HUES48 (cell line): ENCODE measurements around the gene MED25.

ENCODE experiments used
- H3K27ac ChIP-seq: one replicate; pipeline ENCODE4 v1.7.0; 2013; ENCODE audit warnings: low read depth, low read length, inconsistent platforms
- H3K27me3 ChIP-seq: 2 replicates; pipeline ENCODE4 v1.6.1; 2013; ENCODE audit warnings: mild to moderate bottlenecking, low read length; ENCODE audit not compliant: control insufficient read depth, insufficient read depth
- H3K36me3 ChIP-seq: 2 replicates; pipeline ENCODE4 v1.6.1; 2013; ENCODE audit warnings: low read length; ENCODE audit not compliant: control insufficient read depth, insufficient read depth
- H3K4me1 ChIP-seq: 2 replicates; pipeline ENCODE4 v1.6.1; 2013; ENCODE audit warnings: mild to moderate bottlenecking, low read length; ENCODE audit not compliant: control insufficient read depth, insufficient read depth
- H3K4me3 ChIP-seq: 2 replicates; pipeline ENCODE4 v1.5.1; 2013; ENCODE audit warnings: mild to moderate bottlenecking, low read depth, low read length
- H3K9ac ChIP-seq: 2 replicates; pipeline ENCODE4 v1.6.1; 2013; ENCODE audit warnings: mild to moderate bottlenecking, low read depth, low read length, moderate library complexity
- H3K9me3 ChIP-seq: 2 replicates; pipeline ENCODE4 v1.6.1; 2013; ENCODE audit warnings: low read length; ENCODE audit not compliant: control insufficient read depth, insufficient read depth

Gene MED25

DNA sequence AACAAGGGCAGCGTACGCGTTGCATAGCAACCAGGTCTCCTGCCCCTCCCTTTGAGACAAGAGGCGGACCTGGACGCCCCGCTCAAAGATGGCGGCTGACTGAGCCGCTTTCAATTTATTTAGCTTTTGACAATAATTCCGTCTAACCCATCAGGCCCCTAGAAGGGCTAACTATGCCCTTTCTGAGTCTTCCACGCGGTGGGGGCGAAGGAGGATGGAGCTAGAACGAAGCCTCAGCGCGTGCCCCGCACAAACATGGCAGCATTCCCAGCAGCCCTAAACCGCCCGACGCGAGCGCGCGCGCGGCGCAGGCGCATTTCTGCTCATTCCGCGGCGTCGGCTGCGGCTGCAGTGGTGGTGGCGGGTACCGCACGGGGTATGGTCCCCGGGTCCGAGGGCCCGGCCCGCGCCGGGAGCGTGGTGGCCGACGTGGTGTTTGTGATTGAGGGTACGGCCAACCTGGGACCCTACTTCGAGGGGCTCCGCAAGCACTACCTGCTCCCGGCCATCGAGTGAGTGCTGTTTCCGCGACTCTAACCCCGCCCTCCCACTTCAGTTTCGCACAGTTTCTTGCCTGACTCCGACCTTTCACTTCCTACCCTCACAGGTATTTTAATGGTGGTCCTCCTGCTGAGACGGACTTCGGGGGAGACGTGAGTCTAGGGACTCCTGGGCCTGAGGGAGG, at the start of gene MED25:
MED25 (plus strand) TSS at position 326 of the 685 bp plus-strand sequence; CDS start at position 379, 53 bp downstream.
- Histone ChIP-seq H3K9ac (peak within 1 kb of the TSS; percentile 89), H3K27me3 (no peaks in the 10 kb centered on the region), H3K27ac (peak within 1 kb of the TSS; percentile 76), H3K4me1 (peaks cover 8% of the 10 kb centered on the region; the same call in 1 of the 2 replicates), H3K9me3 (no peaks in the 10 kb centered on the region), H3K36me3 (peaks cover 14% of the 10 kb centered on the region), H3K4me3 (peak within 1 kb of the TSS; percentile 71)

DNA sequence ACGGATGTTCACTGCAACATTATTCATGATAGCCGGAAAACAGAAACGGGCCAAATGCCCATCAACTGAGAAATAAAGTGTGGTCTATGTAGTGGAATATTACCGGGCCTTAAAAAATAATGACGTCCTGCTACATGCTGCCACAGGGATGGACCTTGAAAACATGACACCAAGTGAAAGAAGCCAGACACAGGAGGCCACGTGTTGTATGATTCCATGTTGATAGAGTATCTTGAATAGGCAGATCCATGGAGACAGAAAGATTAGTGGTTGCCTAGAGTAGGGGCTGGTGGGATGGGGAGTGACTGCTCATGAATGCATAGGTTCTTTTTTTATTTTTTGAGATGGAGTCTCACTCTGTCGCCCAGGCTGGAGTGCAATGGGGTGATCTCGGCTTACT, 47.6 kb upstream of the MED25 start:
- H3K36me3 ChIP-seq: no peaks in the 10 kb centered on the region
- peaks cover 12% of the 10 kb centered on the region; the same call in 1 of the 2 replicates for H3K4me1 ChIP-seq
- no peak overlapping the region for H3K27ac ChIP-seq
- H3K4me3 ChIP-seq: no peak overlapping the region
- H3K9ac ChIP-seq: no peak overlapping the region
- H3K9me3 ChIP-seq: no peaks in the 10 kb centered on the region
- no peaks in the 10 kb centered on the region for H3K27me3 ChIP-seq

DNA sequence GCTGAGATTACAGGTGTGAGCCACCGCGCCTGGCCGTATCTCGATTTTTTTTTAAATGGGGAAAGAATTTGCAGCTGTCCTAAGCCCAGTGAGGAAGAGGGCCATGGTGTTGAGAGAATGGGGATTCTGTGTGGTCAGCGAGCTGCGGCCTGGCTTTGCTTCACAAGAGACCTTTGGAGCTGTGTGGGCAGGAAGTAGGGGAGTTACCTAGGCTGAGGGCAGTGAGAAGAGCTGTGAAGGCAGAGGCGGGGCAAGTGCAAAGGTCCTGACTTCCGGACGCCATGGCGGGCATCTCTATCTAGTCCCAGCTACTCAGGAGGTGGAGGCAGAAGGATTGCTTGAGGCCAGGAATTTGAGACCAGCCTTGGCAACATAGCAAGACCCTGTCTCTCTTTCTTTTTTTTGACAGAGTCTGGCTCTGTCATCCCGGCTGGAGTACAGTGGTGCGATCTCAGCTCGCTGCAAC, 46.4 kb upstream of the MED25 start:
- no peak overlapping the region for H3K9ac ChIP-seq

DNA sequence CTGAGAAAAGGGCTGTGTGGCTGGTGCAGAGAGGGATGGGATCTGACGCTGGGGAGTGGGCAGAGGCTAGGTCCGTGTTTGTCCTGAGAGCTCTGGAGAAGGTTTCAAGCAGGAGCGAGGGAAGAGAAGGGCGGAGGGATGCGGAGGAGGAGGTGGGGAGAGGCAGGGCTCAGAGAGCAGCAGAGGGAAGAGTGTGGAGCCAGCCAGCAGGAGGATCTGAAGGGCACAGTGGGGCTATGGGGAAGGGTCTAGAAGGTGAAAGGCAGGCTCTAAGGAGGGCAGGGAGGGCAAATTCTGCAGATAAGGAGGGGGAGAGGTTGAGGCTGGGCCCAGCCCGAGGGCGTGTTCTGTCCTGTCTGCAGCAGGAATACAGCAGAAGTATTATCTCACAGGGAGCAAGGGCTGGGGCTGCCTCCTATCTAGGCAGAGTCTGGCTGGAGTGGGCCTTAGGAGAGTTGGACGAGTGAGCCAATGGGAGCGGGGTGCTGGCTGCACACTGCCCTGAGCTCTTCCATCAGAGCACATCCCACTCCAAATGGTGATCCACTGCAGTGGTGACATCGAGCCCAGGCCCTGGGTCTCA, 45.1 kb upstream of the MED25 start:
- Histone ChIP-seq H3K9ac (no peak overlapping the region), H3K36me3 (no peaks in the 10 kb centered on the region), H3K4me3 (no peak overlapping the region), H3K4me1 (peaks cover 3% of the 10 kb centered on the region; the same call in 1 of the 2 replicates), H3K9me3 (no peaks in the 10 kb centered on the region), H3K27ac (no peak overlapping the region), H3K27me3 (no peaks in the 10 kb centered on the region)

More for the DNA sequence above, 46.4 kb upstream of the MED25 start:
- H3K4me1 ChIP-seq: peaks cover 8% of the 10 kb centered on the region; the same call in 1 of the 2 replicates
- no peaks in the 10 kb centered on the region for H3K9me3 ChIP-seq
- no peaks in the 10 kb centered on the region for H3K36me3 ChIP-seq
- H3K27ac ChIP-seq: no peak overlapping the region
- no peak overlapping the region for H3K4me3 ChIP-seq
- no peaks in the 10 kb centered on the region for H3K27me3 ChIP-seq

DNA sequence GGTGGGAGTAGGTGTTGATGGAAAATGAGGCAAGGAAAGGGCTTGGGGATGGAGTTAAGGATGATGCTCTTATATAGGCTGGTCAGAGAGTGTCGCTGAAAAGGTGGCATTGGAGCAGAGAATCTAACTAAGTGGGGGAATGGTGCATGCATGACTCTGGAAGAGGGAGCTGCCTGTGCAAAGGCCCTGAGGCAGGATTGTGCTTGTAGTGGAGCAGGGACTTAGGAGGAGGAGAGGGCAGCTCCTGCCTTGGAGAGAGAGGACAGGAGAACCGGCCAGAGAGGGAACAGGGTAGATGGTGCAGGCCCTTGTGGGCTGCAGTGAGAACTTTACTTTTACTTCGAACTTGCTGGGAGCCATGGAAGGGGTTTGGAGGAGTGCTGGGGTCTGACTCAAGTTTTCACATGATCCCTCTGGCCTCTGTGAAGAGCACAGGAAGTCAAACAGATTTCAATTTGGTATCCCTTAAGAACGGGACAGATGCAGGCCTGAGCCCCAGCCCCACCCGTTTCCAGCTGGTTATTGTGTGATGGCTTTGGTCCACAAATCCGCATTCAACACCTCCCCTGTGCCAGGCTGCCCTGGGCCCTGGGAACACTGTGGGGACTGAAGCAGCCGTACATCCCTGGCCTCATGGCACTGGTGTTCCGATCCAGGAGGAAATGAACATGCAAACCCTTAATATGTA, 44.3 kb upstream of the MED25 start:
- H3K27me3 ChIP-seq: no peaks in the 10 kb centered on the region
- H3K4me3 ChIP-seq: no peak overlapping the region
- no peak overlapping the region for H3K27ac ChIP-seq
- no peak overlapping the region for H3K9ac ChIP-seq
- H3K9me3 ChIP-seq: no peaks in the 10 kb centered on the region
- H3K4me1 ChIP-seq: no peaks in the 10 kb centered on the region
- H3K36me3 ChIP-seq: no peaks in the 10 kb centered on the region

DNA sequence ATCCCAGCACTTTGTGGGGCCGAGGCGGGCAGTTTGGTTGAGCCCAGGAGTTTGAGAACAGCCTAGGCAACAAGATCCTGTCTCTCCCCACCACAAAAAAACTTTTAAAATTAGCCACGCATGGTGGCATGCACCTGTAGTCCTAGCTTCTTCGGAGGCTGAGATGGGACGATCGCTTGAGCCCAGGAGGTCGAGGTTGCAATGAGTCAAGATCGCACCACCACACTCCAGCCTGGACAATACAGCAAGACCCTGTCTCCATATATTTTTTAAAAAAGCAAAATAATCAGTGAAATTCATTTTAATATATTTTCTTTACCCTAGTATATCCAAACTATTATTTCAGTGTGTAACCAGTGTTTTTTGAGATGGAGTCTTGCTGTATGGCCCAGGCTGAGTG, 43.1 kb upstream of the MED25 start:
- H3K9ac ChIP-seq: no peak overlapping the region; the same call in 1 of the 2 replicates
- H3K36me3 ChIP-seq: no peaks in the 10 kb centered on the region; the same call in 1 of the 2 replicates
- no peaks in the 10 kb centered on the region for H3K27me3 ChIP-seq
- no peak overlapping the region for H3K4me3 ChIP-seq
- H3K27ac ChIP-seq: no peak overlapping the region
- no peaks in the 10 kb centered on the region for H3K9me3 ChIP-seq
- H3K4me1 ChIP-seq: no peaks in the 10 kb centered on the region

DNA sequence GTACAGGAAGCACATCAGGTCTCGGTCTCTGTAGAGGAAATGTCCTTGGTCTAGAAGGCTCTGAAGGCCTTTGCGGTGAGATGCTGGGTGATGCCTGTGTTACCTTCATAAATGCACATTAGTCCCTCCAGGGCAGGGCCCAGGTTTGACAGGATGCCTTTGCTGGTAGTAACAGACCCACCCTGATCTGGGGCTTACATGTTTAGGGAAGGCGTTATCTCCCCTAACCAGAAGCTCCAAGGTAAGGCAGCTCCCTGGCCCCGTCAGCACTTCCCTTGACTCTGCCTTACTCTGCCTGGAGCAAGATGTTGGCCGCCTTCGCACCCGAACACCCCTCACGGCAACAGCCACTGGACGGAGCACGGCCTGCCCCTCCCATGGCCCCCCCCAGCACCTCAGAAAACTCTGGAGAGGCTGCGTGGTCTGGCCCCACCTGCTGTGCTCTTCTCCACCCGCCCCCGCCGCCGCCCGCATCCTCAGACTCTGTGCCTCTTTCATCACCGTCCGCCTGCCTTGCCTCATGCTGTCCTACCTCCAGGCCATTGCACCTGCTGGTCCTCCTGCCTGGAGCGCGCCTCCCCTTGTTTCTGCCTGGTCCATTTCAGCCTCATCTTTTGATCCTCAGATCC, 42.2 kb upstream of the MED25 start:
- no peaks in the 10 kb centered on the region for H3K4me1 ChIP-seq
- no peaks in the 10 kb centered on the region; the same call in 1 of the 2 replicates for H3K36me3 ChIP-seq
- H3K4me3 ChIP-seq: no peak overlapping the region
- H3K27me3 ChIP-seq: no peaks in the 10 kb centered on the region
- no peak overlapping the region for H3K27ac ChIP-seq
- H3K9me3 ChIP-seq: no peaks in the 10 kb centered on the region
- H3K9ac ChIP-seq: no peak overlapping the region

DNA sequence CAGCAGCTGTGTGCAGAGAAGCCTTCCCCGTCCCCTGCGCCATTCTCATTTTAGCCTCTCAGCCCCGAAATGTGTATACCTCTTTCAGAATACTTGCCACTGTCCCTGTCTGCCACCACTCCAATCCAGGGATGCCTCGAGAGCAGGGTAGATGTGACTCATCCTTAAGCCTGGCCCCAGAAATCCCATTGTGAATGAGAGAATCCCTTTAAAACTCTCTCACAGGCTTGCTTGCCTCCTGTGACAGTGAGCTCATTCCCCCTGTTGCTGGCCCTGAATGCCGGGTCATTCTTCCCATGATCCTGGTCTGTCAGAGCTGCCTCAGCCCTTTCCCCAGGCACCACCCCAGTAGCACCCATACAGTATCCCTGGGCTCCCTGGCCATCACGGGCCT, 41.7 kb upstream of the MED25 start:
- no peaks in the 10 kb centered on the region for H3K4me1 ChIP-seq
- no peaks in the 10 kb centered on the region for H3K9me3 ChIP-seq
- H3K9ac ChIP-seq: no peak overlapping the region
- no peak overlapping the region for H3K4me3 ChIP-seq
- no peaks in the 10 kb centered on the region; the same call in 1 of the 2 replicates for H3K36me3 ChIP-seq
- no peak overlapping the region for H3K27ac ChIP-seq
- no peaks in the 10 kb centered on the region for H3K27me3 ChIP-seq

DNA sequence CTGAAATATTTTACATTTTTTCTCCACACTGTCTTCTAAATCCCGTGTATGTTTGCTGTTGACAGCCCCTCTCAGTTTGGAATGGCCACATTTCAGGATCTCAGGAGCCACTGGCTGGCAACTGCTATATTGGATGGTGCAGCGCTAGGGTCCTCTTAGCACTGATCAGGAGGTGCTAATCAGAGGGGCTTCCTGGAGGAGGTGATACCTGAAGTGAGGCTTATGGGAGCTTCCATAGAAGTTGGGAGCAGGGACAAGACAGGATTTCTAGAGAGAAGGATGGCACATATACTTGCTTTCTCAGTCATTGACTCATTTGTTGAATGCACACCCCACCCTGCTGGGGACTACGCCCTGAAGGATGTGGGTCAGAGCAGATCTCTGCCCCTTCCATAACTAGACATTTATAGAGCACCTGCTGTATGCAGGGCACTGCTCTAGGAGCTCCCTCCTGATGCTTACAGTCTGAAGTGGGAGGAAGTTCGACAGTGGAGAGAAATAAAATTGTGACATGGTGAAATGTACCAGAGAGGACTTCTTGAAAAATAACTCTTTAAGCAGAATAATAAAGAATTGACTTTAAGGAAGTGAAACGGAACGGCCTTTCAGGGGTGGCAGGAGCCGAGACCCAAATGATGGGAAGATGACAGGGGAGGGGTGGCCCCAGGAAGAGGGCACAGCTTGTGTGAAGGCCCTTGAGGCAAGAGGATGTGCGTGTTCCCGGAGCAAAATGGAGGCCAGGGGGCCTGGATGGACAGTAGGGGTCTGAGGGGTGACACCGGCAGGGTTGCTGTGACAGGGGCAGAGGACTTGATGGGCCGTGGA, 38.1 kb upstream of the MED25 start:
- H3K27me3 ChIP-seq: no peaks in the 10 kb centered on the region
- H3K4me1 ChIP-seq: no peaks in the 10 kb centered on the region
- no peak overlapping the region for H3K9ac ChIP-seq
- H3K4me3 ChIP-seq: no peak overlapping the region
- H3K36me3 ChIP-seq: peaks cover 19% of the 10 kb centered on the region
- H3K27ac ChIP-seq: no peak overlapping the region
- H3K9me3 ChIP-seq: no peaks in the 10 kb centered on the region

DNA sequence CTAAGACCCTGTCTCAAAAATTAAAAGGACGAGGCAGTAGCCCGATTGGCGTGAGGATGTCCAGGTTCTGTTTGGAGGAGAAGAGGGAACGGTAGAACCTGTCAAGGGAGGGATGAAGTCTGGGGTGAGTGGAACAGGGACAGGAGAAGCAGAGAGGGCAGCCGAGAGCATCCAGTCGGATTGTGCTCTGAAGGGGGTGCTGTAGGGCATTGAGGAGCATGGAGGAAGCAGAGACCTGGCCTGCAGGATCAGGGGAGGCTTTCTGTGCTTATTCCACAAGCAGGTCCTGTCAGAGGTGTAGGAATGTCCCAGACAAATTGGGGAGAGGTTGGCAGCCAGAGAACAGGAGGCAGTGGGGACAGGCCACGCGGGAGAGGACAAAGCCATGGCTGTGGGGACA, 37.2 kb upstream of the MED25 start:
- Histone ChIP-seq H3K27me3 (no peaks in the 10 kb centered on the region), H3K9me3 (no peaks in the 10 kb centered on the region), H3K4me3 (no peak overlapping the region), H3K4me1 (no peaks in the 10 kb centered on the region), H3K27ac (no peak overlapping the region), H3K36me3 (peaks cover 25% of the 10 kb centered on the region), H3K9ac (no peak overlapping the region)
